Stomach (tissue), 9 donors: ENCODE data around the gene PMF1. TPM values are rescaled to one million over a fixed set of nuclear protein-coding genes. Genes with fewer than 3 reads are reported as not detected.

Experiments used
- DNase-seq, 2 donors: peaks; one replicate each; pipeline versions ENCODE4 v3.0.0 to v3.0.0-alpha.2; 2013 to 2019
- H3K27ac ChIP-seq, 5 donors: fragments of 200-600 bp in 4 of 5; sonication (generic) in 4 of 5; one replicate each; pipeline ENCODE4 v1.5.1; 2013 to 2019; ENCODE audit warnings: mild to moderate bottlenecking in 1 of 5, moderate library complexity in 1 of 5
- H3K27me3 ChIP-seq, 3 donors: fragments of 200-600 bp; sonication (generic); one replicate each; pipeline ENCODE4 v1.5.1; 2017 to 2019; ENCODE audit warnings: mixed run types in 1 of 3
- H3K36me3 ChIP-seq, 4 donors: fragments of 200-600 bp; sonication (generic); 1 replicate in 3 of 4; 2 replicates in 1 of 4; pipeline ENCODE4 v1.5.1; 2016 to 2019
- H3K4me1 ChIP-seq, 4 donors: fragments of 200-600 bp; sonication (generic); one replicate each; pipeline ENCODE4 v1.5.1; 2016 to 2019
- H3K4me3 ChIP-seq, 4 donors: fragments of 200-600 bp; sonication (generic) in 3 of 4; one replicate each; pipeline ENCODE4 v1.5.1; 2016 to 2019; ENCODE audit warnings: mild to moderate bottlenecking in 1 of 4
- H3K9me3 ChIP-seq, 4 donors: fragments of 200-600 bp; sonication (generic); one replicate each; pipeline ENCODE4 v1.5.1; 2016 to 2019
- CTCF ChIP-seq, 7 experiments: fragments of 450-650 bp in 4 of 7; fragments of 200-600 bp in 3 of 7; sonication (generic) in 3 of 7; IDR thresholded peaks; one replicate each; pipeline ENCODE4 v1.5.1; 2016 to 2019; ENCODE audit warnings: antibody characterized with exemption in 7 of 7, control low read depth in 2 of 7, mild to moderate bottlenecking in 1 of 7
- EP300 ChIP-seq: sonication (generic); formaldehyde crosslinking; IDR thresholded peaks from one replicate; pipeline ENCODE4 v1.6.1; 2017; ENCODE audit warnings: antibody characterized with exemption
- POLR2A ChIP-seq, 4 donors: fragments of 450-650 bp; IDR thresholded peaks; one replicate each; pipeline ENCODE4 v1.6.1; 2016; ENCODE audit warnings: antibody characterized with exemption in 4 of 4, control low read depth in 2 of 4, mild to moderate bottlenecking in 1 of 4, moderate library complexity in 1 of 4
- POLR2AphosphoS5 ChIP-seq, 3 donors: sonication (generic); formaldehyde crosslinking; IDR thresholded peaks; one replicate each; pipeline ENCODE4 v1.6.1; 2016; ENCODE audit warnings: antibody characterized with exemption in 3 of 3
- WGBS, 5 donors: extraction: QIAGEN DNeasy Blood & Tissue Kit in 3 of 5; methylation state at CpG; one replicate each; pipeline versions ENCODE4 v1.1.5 to v1.1.7; 2013 to 2018; 5-methylcytosine and 5-hydroxymethylcytosine counted together
- intact Hi-C: fragments of 100-400 bp; cut with DNase I; formaldehyde crosslinking; loops from one replicate; pipeline ENCODE4 v1.15.1; 2023; ENCODE audit warnings: low total_unique reads
- polyA plus RNA-seq, 3 donors: library from polyadenylated mRNA; stranded (reverse); fragments of 200-250 nt; gene quantifications; one replicate each; pipeline ENCODE4 v1.2.3, GENCODE V29; 2013
- total RNA-seq, 5 donors: library from RNA; depleted of rRNA; stranded (reverse); fragments of >200 nt; gene quantifications; one replicate each; pipeline versions ENCODE4 v1.1.0 to v1.2.3, GENCODE V29; 2014 to 2016
- donor health status: healthy with polysubstance abuse.
- donor health status: Bipolar disorder and iron deficiency.
- donor health status: healthy.

The PMF1 gene
- total and polyA plus RNA-seq, 8 donors = 5.3 to 73.5 (median 44.0) TPM

DNA sequence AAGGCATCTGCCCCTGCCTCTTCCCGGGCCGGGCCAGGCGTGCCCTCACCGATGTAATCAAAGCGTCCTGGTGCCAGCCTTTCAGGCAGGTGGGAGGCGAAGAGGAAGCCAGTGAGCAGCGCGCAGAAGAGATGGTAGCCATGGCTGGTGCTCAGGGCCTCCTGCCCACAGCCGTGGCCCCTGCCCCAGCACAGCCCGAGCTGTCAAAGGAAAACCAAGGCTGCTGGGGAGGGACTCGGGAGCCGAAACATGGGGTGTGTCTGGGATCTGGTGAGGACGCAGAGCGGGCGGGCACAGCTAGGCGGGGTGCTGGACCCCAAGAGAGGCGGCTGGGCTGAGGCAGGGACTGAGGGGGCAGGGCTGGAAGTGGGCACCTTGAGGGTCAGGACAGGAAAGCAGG lies 31.9 kb downstream of the PMF1 start:
- H3K27me3 ChIP-seq = peaks cover 0 to 31% (median 9%) of the 10 kb centered on the region in 3 donors
- intact Hi-C loops = no loop called here
- peak in 1 of 2 donors; percentile 14 for DNase-seq
- peaks cover 9 to 42% (median 34%) of the 10 kb centered on the region in 4 donors for H3K36me3 ChIP-seq
- peaks cover 24 to 37% (median 34%) of the 10 kb centered on the region in 4 donors for H3K4me1 ChIP-seq
- no peak overlapping the region for H3K27ac ChIP-seq
- WGBS, 5 donors = 77 to 89% (median 80%) methylated on average over 16 to 17 of the region's 17 CpGs
- H3K4me3 ChIP-seq = no peak overlapping the region
- H3K9me3 ChIP-seq = no peaks in the 10 kb centered on the region
- no peak for TF ChIP-seq POLR2A (IDR thresholded peaks at IDR 0.05)

DNA sequence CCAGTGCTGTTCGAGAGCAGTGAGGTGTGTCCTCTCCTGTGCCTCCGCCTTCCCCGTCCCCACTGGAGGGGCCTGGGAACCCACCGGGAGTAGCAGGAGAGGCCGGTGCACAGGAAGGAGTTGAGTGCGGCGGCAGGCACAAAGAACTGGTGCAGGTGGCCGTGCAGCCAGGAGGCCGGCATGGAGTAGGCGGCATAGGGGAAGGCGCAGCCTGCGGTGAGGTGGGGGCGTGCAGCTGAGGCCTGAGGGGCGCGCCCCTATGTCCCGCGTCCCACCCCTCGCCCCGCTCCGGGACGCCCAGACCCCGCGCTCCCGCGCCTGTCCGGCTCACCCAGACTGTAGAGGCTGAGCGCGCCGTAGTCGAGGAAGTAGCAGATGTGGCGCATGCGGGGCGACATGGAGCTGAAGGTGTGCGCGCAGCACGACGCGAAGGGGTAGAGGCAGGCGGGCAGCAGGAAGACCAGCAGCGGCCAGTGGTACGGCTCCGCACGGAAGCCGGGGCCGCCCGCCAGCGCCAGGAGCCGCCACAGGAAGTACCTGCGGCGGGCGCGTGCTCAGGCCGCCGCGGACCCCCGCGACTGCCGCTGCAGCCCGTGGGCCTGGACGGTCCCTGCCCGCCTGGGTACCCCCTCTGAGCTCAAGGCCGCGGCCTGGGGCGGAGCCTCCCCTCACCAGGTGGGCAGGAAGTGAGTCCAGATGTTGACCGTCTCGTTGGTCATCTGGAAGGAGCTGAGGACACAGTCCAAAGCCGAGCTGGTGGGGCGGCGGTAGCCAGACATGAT lies 32.8 kb downstream of the PMF1 start:
- intact Hi-C loops = no loop called here

GRCh38 chr1:156246241-156246780 lies 33.5 kb downstream of the PMF1 start:
- DNase-seq = peak in 1 of 2 donors; percentile 23
- 53 to 65% (median 56%) methylated on average over 10 of the region's 10 CpGs for WGBS, 5 donors
- TF ChIP-seq EP300 = no peak
- TF ChIP-seq POLR2A (IDR thresholded peaks at IDR 0.05) = no peak
- TF ChIP-seq POLR2AphosphoS5 (IDR thresholded peaks at IDR 0.05) = no peak
- no peak for TF ChIP-seq CTCF (IDR thresholded peaks at IDR 0.05)
- no peaks in the 10 kb centered on the region for H3K9me3 ChIP-seq
- peak overlapping the region in 3 of 4 donors; percentile 34 to 54 (median 36) for H3K4me3 ChIP-seq
- H3K36me3 ChIP-seq = peaks cover 17 to 42% (median 34%) of the 10 kb centered on the region in 4 donors
- H3K27ac ChIP-seq = no peak overlapping the region
- peaks cover 24 to 37% (median 34%) of the 10 kb centered on the region in 4 donors for H3K4me1 ChIP-seq
- peaks cover 0 to 31% (median 9%) of the 10 kb centered on the region in 3 donors for H3K27me3 ChIP-seq
- intact Hi-C loops = no loop called here

More for the DNA sequence above, 32.8 kb downstream of the PMF1 start:
- peak; percentile 42 to 80 for DNase-seq
- H3K27ac ChIP-seq = no peak overlapping the region
- TF ChIP-seq POLR2A (IDR thresholded peaks at IDR 0.05) (no peak), CTCF (IDR thresholded peaks at IDR 0.05) (no peak), EP300 (no peak), POLR2AphosphoS5 (IDR thresholded peaks at IDR 0.05) (no peak)
- H3K4me3 ChIP-seq = peak overlapping the region; percentile 32 to 54 (median 35)
- H3K9me3 ChIP-seq = no peaks in the 10 kb centered on the region
- WGBS, 5 donors = 2 to 9% (median 4%) methylated on average over 32 to 69 of the region's 69 CpGs
- peaks cover 24 to 37% (median 34%) of the 10 kb centered on the region in 4 donors for H3K4me1 ChIP-seq
- peaks cover 10 to 42% (median 34%) of the 10 kb centered on the region in 4 donors for H3K36me3 ChIP-seq
- peaks cover 0 to 31% (median 9%) of the 10 kb centered on the region in 3 donors for H3K27me3 ChIP-seq

DNA sequence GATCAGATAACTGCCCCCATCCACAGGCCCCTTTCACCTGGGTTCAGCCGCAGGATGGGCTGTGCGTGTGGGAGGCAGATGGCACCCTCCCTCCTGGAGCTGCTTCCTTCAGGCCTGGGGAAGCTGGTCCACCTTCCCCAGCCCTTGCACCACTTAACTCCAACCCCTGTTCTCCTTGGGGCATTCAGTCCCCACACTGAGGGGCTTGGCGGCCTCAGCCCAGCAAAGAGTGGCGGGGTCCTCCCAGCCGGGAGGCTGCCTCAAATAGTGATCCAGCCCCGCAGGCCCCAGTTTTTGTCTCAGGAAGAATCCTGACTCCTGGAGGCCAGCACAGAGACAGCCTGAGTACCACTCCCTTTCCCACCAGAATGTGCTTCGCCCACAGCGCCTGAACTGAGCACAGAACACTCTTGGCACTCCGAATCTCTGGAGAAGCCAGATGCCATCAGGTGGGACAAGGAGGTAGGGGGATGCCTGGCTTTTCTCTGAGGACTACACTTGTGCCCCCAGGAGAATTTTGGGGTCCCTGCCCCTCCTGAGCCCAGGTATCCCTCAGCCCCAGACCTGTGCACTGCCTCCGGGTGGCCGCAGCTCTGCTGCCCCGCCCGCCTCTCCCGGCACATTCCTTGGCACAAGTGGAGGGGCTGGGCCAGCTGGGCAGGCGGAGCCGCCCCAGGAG lies 34.1 kb downstream of the PMF1 start:
- Histone ChIP-seq H3K4me1 (peaks cover 24 to 37% (median 34%) of the 10 kb centered on the region in 4 donors), H3K36me3 (peaks cover 23 to 42% (median 34%) of the 10 kb centered on the region in 4 donors), H3K9me3 (no peaks in the 10 kb centered on the region), H3K27me3 (peaks cover 0 to 31% (median 9%) of the 10 kb centered on the region in 3 donors), H3K4me3 (no peak overlapping the region), H3K27ac (no peak overlapping the region)
- WGBS, 5 donors = 44 to 62% (median 47%) methylated on average over 15 to 16 of the region's 16 CpGs
- TF ChIP-seq CTCF (IDR thresholded peaks at IDR 0.05) = no peak
- no peak for TF ChIP-seq POLR2A (IDR thresholded peaks at IDR 0.05)
- TF ChIP-seq EP300 = no peak
- no peak for TF ChIP-seq POLR2AphosphoS5 (IDR thresholded peaks at IDR 0.05)
- intact Hi-C loops = no loop called here
- DNase-seq = peak; percentile 36 to 49
